Mesenteric fat pad (tissue), 1 donor: ENCODE results near the gene CELSR2. TPM values are rescaled to one million over a fixed set of nuclear protein-coding genes. Genes with fewer than 3 reads are reported as not detected.
"Not testable (repeated sequence)": the region's sequence is repeated elsewhere in the genome, so short reads cannot be mapped to it uniquely, and the experiment has no call there.

Experiments
- DNase-seq: peaks from one replicate; pipeline ENCODE4 v3.0.0-alpha.2; 2020; ENCODE audit warnings: low spot score
- total RNA-seq: library from RNA; stranded (reverse); fragmentation: NEBNext Ultra II Directional; extraction: Animal tissue kit (Norgen Biotek cat#: 25700); gene quantifications from one replicate; pipeline ENCODE4 v1.2.1, GENCODE V29; 2021
- donor health status: DM: yes; HTN: yes; CAD: no.

CELSR2 gene
- total RNA-seq, 1 donor from 2014 or later: 1.5 TPM

DNA sequence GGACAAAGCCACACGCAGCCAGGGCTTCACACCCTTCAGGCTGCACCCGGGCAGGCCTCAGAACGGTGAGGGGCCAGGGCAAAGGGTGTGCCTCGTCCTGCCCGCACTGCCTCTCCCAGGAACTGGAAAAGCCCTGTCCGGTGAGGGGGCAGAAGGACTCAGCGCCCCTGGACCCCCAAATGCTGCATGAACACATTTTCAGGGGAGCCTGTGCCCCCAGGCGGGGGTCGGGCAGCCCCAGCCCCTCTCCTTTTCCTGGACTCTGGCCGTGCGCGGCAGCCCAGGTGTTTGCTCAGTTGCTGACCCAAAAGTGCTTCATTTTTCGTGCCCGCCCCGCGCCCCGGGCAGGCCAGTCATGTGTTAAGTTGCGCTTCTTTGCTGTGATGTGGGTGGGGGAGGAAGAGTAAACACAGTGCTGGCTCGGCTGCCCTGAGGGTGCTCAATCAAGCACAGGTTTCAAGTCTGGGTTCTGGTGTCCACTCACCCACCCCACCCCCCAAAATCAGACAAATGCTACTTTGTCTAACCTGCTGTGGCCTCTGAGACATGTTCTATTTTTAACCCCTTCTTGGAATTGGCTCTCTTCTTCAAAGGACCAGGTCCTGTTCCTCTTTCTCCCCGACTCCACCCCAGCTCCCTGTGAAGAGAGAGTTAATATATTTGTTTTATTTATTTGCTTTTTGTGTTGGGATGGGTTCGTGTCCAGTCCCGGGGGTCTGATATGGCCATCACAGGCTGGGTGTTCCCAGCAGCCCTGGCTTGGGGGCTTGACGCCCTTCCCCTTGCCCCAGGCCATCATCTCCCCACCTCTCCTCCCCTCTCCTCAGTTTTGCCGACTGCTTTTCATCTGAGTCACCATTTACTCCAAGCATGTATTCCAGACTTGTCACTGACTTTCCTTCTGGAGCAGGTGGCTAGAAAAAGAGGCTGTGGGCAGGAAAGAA is 25.5 kb downstream of the CELSR2 start:
- no peak for DNase-seq

DNA sequence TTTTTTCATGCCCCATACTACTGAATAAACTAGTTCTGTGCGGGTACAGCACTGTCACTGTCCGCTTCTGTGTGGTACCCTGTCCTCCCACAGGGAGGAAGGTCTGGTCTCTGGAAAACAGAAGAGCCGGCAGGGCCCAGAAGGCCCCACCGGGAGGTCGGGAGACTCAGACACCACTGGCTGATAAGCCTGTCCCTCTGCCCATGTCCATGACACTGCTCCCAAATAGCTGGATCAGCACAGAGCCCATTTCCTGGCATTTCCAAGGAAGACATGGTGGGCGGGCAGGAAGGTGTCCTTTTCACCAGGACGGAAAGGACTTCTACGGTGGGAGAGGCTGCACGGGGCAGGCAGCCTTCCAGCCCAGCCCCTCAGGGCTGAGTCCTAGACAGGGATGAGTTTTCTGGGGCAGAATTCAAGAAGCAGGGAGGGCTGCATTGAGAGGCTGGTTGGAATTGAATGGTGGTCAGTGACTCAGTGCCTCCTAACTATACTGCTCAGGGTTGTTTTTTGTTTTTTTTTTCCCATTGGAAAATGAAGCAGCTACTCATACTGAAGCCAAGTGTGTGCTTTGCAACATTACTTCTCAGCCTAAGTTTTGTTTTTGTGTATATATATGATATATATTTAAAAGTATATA is 26.5 kb downstream of the CELSR2 start:
- DNase-seq: no peak

DNA sequence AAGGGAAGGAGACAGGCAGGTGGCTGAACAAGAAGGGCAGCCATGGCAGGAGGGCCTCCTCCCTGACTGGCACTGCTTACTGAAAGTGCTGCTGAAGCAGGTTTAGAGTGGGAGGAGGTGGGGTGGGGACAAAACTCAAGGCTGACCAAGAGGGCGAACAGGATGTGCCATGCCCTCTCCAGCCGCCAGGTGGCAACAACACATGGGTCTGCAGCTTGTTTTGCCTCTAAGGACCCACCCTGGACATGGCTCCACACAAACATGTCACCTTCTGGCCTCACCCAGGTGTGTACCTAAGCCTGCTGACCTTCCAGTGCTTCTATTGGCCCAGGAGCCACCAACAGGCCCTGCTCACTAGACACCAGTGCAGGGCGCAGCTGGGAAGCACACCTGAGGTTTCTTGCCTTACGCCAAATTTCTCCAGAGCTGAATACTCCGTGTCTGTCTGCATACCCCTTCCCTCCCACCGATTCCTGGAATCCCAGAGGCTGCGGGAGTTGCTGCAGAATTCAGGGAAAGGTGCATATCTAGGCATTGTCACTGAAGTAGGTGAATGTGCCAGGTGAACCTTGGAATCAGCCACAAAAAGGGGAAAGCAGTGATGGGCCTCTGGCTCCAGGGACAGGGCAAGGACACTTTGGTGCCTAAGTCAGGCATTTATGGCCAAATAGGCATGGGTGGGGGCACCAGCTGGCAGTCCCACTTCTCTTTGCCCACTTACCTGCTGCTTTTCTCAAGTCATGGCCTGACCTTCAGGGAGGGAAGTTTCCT is 28.3 kb downstream of the CELSR2 start:
- DNase-seq: no peak

DNA sequence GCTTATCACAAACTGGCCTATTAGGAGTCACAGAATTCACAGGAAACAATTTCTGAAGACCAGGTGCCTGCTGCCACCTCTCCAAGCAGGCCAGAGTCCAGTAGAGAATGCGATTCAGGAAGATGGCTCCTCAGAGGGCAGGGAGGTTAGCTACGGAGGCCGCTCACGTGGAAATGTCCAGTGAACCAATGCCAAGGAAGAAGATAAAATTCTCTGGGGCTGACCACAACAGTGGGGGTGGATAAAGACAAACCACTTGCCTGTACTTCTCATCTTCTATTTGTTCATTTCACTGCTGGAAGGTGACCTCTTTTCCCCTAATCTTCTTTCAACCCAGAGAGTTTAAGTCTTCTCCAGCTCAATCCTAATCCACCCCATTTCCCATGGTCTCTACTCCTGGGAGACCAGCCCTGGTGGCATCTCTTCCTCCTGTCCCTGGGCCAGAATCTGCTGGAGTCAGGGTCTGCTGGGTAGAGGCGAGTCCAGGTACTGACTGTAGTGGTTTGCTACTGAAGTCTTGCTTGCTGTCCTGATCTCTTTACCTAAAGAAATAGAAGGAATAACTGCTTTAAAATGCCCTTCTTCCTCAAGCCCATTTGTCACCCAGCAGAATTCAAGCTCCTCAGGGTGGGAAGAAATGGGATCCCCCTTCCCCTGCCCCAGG is 30.4 kb downstream of the CELSR2 start:
- DNase-seq: no peak

DNA sequence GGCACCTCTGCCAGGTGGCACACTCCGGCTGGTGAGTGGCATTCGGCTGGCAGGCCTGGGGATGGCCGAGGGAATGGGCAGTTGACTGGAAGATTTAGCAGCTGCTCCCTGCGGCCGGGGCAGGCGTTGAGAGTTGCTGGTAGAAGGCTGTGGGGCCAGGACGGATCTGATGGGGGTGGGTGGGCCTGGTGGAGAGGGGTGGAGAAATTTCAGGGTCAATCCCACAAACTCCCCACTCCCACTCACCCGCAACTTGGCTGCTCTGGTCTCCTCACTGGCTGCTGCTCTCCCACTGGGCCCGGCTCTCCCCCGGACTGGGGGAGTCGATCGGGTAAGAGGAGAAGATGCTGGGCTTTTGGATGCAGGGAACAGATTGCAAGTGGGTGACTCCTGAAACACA is 31.5 kb downstream of the CELSR2 start:
- no peak for DNase-seq

DNA sequence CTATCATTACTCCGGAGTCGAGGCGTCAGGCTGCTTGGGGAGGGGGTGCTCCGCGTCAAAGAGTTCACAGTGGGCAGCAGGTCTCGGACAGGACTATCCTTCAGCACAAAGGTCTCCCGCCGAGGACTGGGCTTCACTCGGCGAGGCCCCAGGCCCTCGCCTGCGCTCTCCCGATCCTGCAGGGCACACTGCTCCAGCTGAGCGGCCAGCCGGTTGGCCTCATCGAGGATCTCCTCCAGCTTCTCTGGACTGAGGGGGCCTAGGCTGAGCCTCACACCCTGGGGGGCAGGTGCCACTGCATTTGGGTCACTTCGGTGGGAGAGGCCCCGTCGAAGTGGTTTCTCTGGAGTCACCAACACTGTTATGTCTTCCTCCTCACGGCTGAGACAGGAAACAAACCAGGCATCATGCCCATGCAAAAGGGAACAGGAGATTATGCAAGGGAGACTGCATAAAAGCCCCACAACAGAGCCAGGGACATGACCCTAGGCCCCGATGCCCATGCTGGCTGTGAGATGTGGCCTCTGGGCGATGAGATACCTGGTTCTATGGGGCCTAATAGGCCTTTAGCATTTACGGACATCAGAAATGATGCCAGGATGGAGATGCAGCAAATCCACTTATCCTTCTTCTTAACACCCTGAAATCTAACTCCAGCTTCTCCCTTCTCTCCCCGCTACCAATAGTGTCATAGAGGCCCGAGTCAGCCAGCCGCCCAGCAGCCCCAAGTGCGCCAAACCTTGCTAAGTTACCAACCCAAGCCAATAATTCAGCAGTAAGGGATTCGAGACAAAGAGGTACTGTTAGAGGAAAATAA is 32.5 kb downstream of the CELSR2 start:
- DNase-seq: no peak

DNA sequence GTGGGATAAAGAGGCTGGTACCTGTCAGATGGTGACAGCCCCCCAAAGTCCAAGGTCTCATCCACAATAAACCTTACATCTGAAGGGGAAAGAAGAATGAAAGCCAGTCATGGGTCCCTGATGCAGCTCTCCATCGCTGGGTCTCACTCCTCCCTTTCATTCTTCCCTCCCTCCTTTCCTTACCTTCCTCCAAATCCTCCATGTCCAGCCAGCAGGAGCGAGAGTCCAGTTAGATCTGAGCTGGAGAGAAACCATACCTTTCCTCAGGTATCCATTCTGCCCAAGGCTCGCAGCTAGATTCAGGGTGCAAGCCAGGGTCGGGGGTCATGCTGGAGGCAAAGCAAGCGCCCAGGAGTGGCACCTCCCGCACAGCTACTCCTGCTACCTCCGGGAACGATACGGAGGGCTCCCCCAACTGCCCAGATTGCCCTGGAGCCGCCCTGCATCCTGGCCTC is 33.2 kb downstream of the CELSR2 start:
- no peak for DNase-seq

DNA sequence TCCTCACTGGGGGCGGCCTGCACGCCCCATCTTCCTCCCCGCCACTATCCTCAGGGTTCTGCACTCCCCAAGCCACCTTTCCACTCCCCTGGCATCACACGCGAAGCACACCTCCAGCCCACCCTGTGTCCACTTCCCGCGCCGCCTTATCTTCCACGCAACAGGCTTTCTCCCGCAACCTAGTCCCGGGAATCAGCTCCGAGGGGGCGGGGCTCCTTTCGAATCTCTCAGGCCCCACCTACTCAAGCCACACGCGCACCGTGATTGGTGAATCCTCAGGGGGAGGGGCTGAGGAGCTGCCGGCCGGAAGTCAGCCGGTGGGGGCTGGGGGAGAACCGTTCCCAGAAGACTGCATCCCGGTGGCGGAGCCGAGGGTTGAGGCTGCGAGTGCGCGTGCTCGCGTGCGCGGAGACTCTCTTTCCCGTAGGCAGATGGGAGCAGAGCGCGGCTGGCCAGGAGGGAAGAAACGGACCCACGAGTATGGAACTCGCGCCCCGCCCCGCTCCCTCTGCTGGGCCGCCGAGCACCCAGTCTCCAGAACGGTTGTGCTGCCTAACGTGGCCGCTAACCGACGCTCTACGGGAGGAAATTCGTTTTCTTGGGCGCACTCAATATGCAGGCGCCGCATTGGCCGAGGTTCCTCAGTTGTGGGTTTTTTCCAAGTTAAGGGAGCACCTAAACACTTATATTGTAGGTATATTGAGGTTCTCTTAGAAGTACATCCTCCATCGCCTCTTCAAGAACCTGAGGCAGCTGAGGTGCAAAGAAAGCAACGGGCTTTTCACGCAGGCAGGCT is 33.8 kb downstream of the CELSR2 start, which contains the start of gene PSRC1:
Gene PSRC1 (minus strand): TSS at position 194 of the 796 bp plus-strand sequence.
- peak; percentile 97 for DNase-seq

DNA sequence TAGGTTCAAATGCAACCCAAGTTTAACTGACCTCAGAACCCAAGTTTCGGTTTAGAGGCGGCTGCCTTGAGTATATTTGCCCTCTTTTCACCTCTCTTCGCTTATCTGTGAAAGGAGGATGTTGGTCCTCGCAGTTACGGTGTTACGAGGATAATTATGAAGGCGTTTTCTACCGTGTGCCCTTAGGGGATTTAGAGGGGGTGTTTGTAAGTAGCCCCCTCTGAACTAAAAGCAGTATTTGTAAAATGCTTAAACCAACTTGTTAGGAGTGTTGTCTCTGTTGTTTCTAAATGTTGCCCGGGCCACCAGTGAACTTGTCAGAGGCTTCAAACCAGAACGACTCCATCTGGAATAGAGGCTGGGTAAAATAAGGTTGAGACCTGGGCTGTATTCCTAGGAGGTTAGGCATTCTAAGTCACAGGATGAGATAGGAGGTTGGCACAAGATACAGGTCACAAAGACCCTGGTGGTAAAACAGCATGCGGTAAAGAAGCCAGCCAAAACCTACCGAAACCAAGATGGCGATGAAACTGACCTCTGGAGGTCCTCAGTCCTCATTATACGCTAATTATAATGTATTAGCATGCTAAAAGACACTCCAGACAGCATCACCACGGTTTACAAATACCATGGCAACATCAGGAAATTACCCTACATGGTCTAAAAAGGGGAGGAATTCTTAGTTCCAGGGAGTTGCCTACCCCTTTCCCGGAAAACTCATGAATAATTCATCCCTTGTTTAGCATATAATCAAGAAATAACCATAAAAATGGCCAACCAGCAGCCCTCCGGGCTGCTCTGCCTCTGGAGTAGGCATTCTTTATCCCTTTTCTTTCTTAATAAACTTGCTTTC is 34.6 kb downstream of the CELSR2 start:
- DNase-seq: no peak

DNA sequence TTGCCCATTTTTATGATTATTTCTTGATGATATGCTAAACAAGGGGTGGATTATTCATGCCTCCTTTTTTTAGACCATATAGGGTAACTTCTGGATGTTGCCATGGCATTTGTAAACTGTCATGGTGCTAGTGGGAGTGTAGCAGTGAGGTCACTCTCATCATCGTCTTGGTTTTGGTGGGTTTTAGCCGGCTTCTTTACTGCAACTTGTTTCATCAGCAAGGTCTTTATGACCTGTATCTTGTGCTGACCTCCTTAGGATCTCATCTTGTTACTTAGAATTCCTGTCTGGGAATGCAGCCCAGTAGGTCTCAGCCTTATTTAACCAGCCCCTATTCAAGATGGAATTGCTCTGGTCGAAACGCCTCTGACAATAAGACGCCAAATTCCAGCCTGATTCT is 37.4 kb downstream of the CELSR2 start:
- DNase-seq: not testable (repeated sequence)

DNA sequence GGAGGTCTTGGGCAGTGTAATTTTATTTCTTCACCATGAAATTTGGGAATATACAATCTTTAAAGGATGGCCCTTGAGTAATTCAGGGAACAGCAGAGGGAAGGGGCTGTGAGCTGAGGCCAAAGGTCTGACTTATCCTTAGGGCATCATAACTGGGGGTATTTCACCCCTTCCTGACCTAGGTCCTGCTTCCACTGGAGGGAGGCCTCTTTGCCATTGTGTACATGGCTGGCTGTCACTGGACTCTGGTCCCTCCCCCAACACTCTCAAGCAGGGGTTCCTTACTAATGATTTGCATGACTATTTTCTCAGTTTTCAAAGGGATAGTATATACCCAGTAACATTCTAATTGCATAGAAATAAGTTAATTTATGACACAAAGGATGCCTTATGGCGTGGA is 40.8 kb downstream of the CELSR2 start:
- DNase-seq: no peak

DNA sequence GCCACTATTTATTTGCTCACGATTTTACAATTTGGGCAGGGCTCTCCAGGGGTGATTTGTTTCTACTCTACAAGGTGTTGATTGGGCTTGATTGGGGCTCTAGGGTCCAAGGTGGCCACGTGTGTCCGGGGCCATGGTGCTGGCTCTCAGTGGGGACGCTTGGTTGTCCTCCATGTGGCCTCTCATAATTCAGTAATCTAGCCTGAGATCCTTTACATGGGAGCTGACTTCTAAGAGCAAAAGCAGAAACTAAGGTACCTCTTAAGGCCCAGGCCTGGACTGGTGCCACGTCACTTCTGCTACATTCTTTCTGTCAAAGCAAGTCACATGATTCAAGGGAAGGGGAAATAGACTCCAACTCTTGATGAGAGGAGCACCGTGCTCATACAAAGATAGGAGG is 41.7 kb downstream of the CELSR2 start:
- DNase-seq: no peak

DNA sequence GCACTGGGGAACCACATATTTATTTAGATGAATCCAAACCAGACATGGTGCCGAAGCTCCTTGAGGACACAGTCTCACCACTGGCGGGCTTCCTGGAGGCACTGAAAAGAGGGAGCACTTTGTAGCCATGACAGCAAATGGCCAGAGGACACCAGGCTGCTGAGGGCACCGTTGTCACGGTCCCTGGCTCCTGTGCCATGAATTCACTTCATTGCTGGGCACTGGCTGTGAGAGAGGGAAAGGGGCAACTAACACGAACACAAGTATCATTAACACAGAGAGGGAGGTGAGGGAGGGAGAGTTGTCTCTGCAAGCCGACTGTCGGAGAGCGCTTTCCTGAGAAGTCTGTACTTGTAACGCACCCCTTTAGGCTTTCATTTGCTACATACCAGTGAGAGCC is 43.0 kb downstream of the CELSR2 start:
- DNase-seq: no peak

DNA sequence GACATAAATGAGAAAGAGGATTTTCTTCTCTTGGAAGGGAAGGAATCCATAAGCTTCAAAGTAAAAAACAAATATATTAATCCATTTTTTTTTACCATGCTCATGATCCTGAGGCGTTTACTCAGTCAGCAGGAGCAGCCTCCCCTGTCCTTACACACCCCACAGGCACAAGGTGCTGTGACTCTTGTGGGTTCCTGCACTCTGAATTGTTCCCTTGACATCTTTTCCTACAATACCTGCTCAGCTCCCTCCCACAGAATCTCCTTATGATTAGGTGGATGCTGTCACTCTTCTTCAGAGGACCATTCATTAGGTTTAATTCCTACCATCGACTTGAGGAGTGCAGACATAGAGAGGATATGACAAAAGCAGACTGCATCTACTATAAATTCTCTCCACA is 43.7 kb downstream of the CELSR2 start:
- no peak for DNase-seq

DNA sequence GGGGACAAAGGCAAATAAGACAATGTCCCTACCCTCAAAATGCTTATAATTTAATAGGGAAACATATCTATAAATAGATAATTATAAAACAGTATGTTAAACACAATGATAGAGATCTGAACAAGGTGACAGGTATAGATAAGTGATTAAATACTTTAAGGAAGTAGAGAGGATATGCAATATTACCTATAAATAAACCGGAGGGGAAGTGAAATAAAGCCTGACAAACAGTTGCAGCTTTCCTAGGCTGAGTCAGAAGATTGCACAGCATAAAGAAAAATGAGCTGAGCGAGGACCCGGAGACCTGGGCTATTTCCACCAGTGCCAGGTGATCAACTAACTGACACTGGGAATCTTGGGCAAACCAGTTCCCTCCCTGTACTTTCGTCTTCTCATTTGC is 45.1 kb downstream of the CELSR2 start:
- no peak for DNase-seq

DNA sequence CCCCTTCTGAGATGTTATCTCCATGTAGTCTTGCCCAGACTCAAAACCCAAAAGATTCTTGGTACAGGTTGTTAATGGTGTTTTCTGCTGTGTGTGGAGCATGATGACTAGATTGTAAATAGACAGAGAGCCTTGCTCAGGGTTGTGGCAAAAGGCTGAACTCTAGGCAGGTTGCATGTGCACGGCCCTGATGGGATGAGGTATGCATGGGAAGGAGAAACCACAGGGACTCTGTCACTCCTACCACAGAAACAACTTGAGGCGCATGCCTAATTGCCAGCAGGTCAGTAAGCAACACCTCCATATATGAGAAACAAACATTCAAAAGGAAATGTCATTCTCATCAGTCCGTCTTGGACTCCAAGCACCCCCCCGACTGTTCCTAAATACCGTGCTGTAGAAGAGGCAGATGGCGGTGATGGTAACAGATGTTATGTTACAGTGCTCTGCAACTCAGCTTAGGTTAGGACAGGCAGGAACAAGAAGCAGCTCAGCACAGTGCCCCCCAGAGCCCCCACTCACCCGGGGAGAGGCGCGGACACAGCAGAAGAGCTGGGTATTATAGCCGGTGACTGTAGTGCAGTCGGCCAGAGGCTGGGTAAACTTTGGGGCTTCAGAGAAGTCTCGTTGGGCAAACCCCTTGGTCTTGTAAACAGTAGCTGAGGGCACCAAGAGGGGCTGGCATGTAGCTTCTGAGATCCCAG is 46.5 kb downstream of the CELSR2 start:
- no peak for DNase-seq

DNA sequence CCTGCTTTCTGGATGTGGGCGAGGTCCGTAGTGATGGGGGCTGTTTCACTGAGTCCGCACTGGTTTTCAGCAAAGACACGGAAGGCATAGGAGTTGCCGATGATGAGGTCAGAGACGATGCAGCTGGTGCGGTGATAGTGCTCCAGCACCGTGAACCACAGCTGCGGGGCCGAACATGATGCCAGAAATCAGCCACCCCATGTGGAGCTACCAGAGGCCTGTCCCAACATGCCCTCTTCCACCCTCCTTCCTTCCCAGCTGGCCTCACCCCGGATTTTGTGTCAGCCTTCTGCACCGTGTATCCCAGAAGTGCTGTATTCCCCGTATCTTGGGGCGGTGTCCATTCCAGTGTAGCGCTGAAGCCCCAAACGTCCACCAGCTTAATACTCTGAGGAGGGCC is 47.4 kb downstream of the CELSR2 start:
- DNase-seq: no peak
